Activated CD4-positive, alpha-beta memory T cell treated with anti-CD3 and anti-CD28 coated beads for 36 hours (primary cell): ENCODE results near the gene RAD51D. TPM values are rescaled to one million over a fixed set of nuclear protein-coding genes. Genes with fewer than 3 reads are reported as not detected.

Experiments used
- CTCF ChIA-PET: fragments of 350-600 bp; sonication (Branson Sonifier 250); formaldehyde crosslinking; loops from one replicate; lab custom pipeline; 2021; ENCODE audit warnings: antibody characterized with exemption, inconsistent platforms; lab: Charles Lee
- POLR2A ChIA-PET: fragments of 350-600 bp; sonication (Branson Sonifier 250); formaldehyde crosslinking; loops from one replicate; lab custom pipeline; 2021; ENCODE audit warnings: antibody characterized with exemption; lab: Charles Lee
- DNase-seq: peaks from one replicate; pipeline ENCODE4 v3.0.0-alpha.2; 2020
- H3K27ac Mint-ChIP-seq: one replicate; pipeline ENCODE4 v1.8.0; 2021; ENCODE audit warnings: mixed read lengths
- H3K27me3 Mint-ChIP-seq: one replicate; pipeline ENCODE4 v1.8.0; 2021; ENCODE audit warnings: mixed read lengths
- H3K36me3 Mint-ChIP-seq: one replicate; pipeline ENCODE4 v1.8.0; 2021; ENCODE audit warnings: mixed read lengths
- H3K4me1 Mint-ChIP-seq: one replicate; pipeline ENCODE4 v1.8.0; 2021; ENCODE audit warnings: low read depth, mixed read lengths
- H3K4me3 Mint-ChIP-seq: one replicate; pipeline ENCODE4 v1.8.0; 2021; ENCODE audit warnings: mild to moderate bottlenecking, mixed read lengths
- H3K9me3 Mint-ChIP-seq: one replicate; pipeline ENCODE4 v1.8.0; 2021; ENCODE audit warnings: mixed read lengths
- intact Hi-C: fragments of 100-400 bp; cut with micrococcal nuclease; formaldehyde crosslinking; loops from one replicate; pipeline ENCODE4 v1.15.1; 2023
- total RNA-seq, 2 experiments: library from RNA; stranded (reverse); gene quantifications; one replicate each; pipeline ENCODE4 v1.2.3, GENCODE V29; 2021

The RAD51D gene
- total RNA-seq, result 10 to 100 TPM; 29.7 to 36.7 TPM

DNA sequence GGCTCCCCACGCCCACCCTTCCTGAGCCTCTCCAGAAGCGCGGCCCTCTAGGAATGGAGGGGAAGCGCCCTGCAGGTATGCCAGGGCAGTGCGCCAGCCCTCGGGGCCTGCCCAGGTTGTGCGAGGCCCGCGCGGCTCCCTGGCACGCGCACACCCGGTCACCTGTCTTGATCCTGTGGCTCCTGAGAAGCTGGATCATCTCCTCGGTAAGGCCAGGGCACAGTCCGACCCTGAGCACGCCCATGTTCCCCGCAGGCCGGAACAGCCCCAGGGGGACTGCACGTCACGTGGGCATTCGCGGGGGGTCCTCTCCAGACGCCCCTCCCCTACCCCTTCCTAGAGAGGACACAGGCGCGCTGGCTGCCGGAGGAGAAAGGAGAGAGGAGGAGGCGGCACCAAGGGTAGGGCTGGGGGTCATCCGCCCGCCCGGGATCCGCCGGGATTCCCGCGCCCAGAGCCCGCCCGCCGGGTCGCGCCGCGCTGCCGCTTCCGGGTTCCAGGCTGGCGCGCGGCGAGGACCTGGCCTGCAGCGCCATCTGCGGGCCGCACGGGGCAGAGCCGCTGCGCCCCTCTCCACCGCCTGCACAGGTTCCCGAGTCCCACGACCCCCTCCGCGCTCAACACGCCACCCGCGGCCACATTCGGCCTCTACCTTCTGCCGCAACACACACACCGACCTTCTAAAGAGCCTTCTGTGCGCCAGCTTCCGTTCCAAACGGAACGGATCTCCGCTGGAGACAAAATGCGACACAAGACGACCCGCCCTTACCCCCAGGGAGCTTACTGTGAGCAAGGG is at the start of gene RAD51D:
Gene RAD51D (minus strand): TSS at position 491 of the 796 bp plus-strand sequence. CDS start 247 bp downstream, at position 244.
- peaks cover 40% of the 10 kb centered on the region for H3K4me1 Mint-ChIP-seq
- H3K27ac Mint-ChIP-seq, result peak within 1 kb of the TSS; percentile 84
- peak; percentile 85 for DNase-seq
- H3K9me3 Mint-ChIP-seq, result no peaks in the 10 kb centered on the region
- no peaks in the 10 kb centered on the region for H3K27me3 Mint-ChIP-seq
- intact Hi-C loops, result loop anchor here (1.0 to 2.0 kb wide), 3 partner anchors 30 to 699 kb away; partner anchors contain the start of gene LIG3
- ChIA-PET POLR2A (interaction anchor here (0.7 to 1.7 kb wide), 9 partner anchors 21 to 139 kb away, joined by 3 to 6 read pairs (median 3); partner anchors contain the start of gene LIG3), CTCF (interaction anchor here (0.5 to 7.4 kb wide), 47 partner anchors 8 to 924 kb away, joined by 3 to 159 read pairs (median 4); partner anchors contain the start of genes CCT6B, LIG3, RFFL and ZNF830)
- H3K36me3 Mint-ChIP-seq, result peaks cover 14% of the 10 kb centered on the region
- peak within 1 kb of the TSS; percentile 86 for H3K4me3 Mint-ChIP-seq

DNA sequence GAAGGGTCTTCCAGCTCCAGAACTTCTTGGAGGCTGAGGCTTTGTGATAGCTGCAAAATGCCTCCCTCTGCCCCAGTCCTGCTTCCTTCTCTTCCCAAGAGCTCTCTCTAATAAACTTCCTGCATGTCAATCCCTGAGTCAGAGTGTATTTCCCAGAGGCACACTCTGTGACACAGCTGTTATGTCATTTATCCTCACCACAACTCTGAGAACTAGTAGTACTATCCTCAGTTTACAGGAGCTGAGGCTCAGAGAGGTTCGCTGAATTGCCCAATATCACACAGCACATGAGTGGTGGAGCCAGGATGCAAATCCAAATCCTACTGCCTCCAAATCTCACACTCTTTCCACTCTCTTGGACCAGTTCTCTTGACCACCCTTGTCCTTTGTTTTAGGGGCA is 48.0 kb upstream of the RAD51D start:
- Mint-ChIP-seq H3K4me1 (peaks cover 33% of the 10 kb centered on the region), H3K9me3 (no peaks in the 10 kb centered on the region), H3K4me3 (no peak overlapping the region), H3K27ac (no peak overlapping the region), H3K27me3 (no peaks in the 10 kb centered on the region), H3K36me3 (no peaks in the 10 kb centered on the region)
- POLR2A ChIA-PET, result no interaction called here
- DNase-seq, result no peak
- CTCF ChIA-PET, result interaction anchor here (2.1 kb wide), 1 partner anchor 24 kb away, joined by 6 read pairs; no protein-coding TSS in a partner anchor
- intact Hi-C loops, result no loop called here

GRCh38 chr17:35167046-35167445 is 47.4 kb upstream of the RAD51D start:
- H3K9me3 Mint-ChIP-seq, result no peaks in the 10 kb centered on the region
- H3K27ac Mint-ChIP-seq, result no peak overlapping the region
- no peak overlapping the region for H3K4me3 Mint-ChIP-seq
- no peak for DNase-seq
- H3K36me3 Mint-ChIP-seq, result no peaks in the 10 kb centered on the region
- ChIA-PET CTCF (interaction anchor here (0.8 kb wide), 1 partner anchor 446 kb away, joined by 3 read pairs; no protein-coding TSS in a partner anchor), POLR2A (no interaction called here)
- intact Hi-C loops, result no loop called here
- no peaks in the 10 kb centered on the region for H3K27me3 Mint-ChIP-seq
- peaks cover 34% of the 10 kb centered on the region for H3K4me1 Mint-ChIP-seq

DNA sequence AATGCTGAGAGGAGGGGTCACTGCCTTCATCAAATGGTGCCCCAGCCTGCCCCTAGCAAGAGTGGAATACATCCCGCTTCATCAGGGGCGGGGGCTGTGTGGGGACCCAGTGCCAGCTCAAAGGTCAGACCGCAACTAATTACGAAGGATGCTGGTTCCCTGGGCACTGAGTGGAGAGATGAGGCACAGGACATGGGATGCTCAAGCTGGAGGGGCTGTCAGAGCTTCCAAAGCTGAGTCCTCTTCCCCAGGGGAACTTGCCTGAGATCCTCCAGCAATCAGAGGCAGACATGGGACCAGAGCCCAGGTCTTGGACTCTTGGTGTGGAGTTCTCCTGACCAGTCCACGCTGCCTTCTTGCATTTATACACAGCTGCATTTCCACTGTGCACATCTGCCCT is 46.9 kb upstream of the RAD51D start:
- DNase-seq, result no peak
- Mint-ChIP-seq H3K36me3 (no peaks in the 10 kb centered on the region), H3K27ac (no peak overlapping the region), H3K27me3 (no peaks in the 10 kb centered on the region), H3K4me1 (peaks cover 35% of the 10 kb centered on the region), H3K9me3 (no peaks in the 10 kb centered on the region), H3K4me3 (no peak overlapping the region)
- ChIA-PET CTCF (interaction anchor here (0.8 kb wide), 1 partner anchor 447 kb away, joined by 3 read pairs; no protein-coding TSS in a partner anchor), POLR2A (no interaction called here)
- intact Hi-C loops, result no loop called here

DNA sequence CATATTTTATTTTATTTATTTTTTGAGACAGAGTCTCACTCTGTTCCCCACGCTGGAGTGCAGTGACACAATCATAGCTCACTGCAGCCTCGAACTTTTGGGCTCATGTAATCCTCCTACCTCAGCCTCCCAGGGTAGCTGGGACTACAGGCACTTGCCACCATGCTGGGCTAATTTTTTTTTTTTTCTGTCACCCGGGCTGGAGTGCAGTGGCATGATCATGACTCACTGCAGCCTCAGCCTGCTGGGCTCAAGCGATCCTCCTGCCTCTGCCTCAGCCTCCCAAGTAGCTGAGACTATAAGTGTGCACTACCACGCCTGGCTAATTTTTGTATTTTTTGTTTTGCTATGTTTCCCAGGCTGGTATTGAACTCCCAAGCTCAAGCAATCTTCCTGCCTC is 45.1 kb upstream of the RAD51D start:
- H3K36me3 Mint-ChIP-seq, result no peaks in the 10 kb centered on the region
- ChIA-PET POLR2A (no interaction called here), CTCF (interaction anchor here (1.2 to 1.5 kb wide), 3 partner anchors 11 to 744 kb away, joined by 3 read pairs; no protein-coding TSS in a partner anchor)
- H3K9me3 Mint-ChIP-seq, result no peaks in the 10 kb centered on the region
- H3K4me1 Mint-ChIP-seq, result peaks cover 53% of the 10 kb centered on the region
- DNase-seq, result no peak
- H3K27ac Mint-ChIP-seq, result no peak overlapping the region
- H3K27me3 Mint-ChIP-seq, result no peaks in the 10 kb centered on the region
- H3K4me3 Mint-ChIP-seq, result no peak overlapping the region
- intact Hi-C loops, result loop anchor here (5.0 kb wide), 1 partner anchor 373 kb away; the partner anchor contains the start of gene SLFN12L

- no peaks in the 10 kb centered on the region for H3K36me3 Mint-ChIP-seq
- ChIA-PET POLR2A (no interaction called here), CTCF (interaction anchor here (1.2 kb wide), 1 partner anchor 75 kb away, joined by 3 read pairs; no protein-coding TSS in a partner anchor)
- peaks cover 59% of the 10 kb centered on the region for H3K4me1 Mint-ChIP-seq
- intact Hi-C loops, result loop anchor here (5.0 kb wide), 1 partner anchor 373 kb away; the partner anchor contains the start of gene SLFN12L
- no peak overlapping the region for H3K4me3 Mint-ChIP-seq
- no peak overlapping the region for H3K27ac Mint-ChIP-seq
- H3K27me3 Mint-ChIP-seq, result no peaks in the 10 kb centered on the region
- no peaks in the 10 kb centered on the region for H3K9me3 Mint-ChIP-seq
- DNase-seq, result no peak
Observed at GRCh38 chr17:35163886-35164285, 44.2 kb upstream of the RAD51D start.

DNA sequence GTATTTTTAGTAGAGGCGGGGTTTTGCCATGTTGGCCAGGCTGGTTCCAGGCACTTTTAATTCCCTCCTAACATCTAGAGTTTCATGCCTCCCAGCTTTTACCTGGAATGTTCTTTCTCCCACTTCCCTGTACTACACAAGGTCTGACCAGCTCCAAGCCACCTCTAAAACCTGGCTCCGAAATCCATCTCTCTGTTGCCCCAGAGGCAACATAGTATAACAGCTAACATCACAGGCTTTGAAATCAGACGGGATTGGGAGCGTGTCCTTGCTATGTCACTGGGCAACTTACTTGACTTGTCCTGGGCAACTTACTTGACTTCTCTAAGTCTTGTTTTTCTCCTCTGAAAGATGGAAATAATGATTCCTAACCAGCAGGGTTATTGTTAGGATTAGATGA is 43.1 kb upstream of the RAD51D start:
- no peak overlapping the region for H3K4me3 Mint-ChIP-seq
- peaks cover 55% of the 10 kb centered on the region for H3K4me1 Mint-ChIP-seq
- H3K27me3 Mint-ChIP-seq, result no peaks in the 10 kb centered on the region
- CTCF ChIA-PET, result no interaction called here
- H3K9me3 Mint-ChIP-seq, result no peaks in the 10 kb centered on the region
- DNase-seq, result no peak
- POLR2A ChIA-PET, result no interaction called here
- H3K27ac Mint-ChIP-seq, result no peak overlapping the region
- H3K36me3 Mint-ChIP-seq, result no peaks in the 10 kb centered on the region
- intact Hi-C loops, result loop anchor here (5.0 kb wide), 1 partner anchor 375 kb away; the partner anchor contains the start of gene SLFN12L

- Mint-ChIP-seq H3K36me3 (no peaks in the 10 kb centered on the region), H3K27ac (peak overlapping the region; percentile 46), H3K4me3 (peak overlapping the region; percentile 28), H3K27me3 (no peaks in the 10 kb centered on the region), H3K4me1 (peaks cover 52% of the 10 kb centered on the region), H3K9me3 (no peaks in the 10 kb centered on the region)
- POLR2A ChIA-PET, result interaction anchor here (0.9 kb wide), 1 partner anchor 212 kb away, joined by 3 read pairs; the partner anchor contains the start of gene SLFN11
- intact Hi-C loops, result loop anchor here (2.0 to 5.0 kb wide), 2 partner anchors 81 to 376 kb away; partner anchors contain the start of genes SLFN12L and SLFN5
- peak; percentile 26 for DNase-seq
- CTCF ChIA-PET, result interaction anchor here (0.9 to 1.1 kb wide), 2 partner anchors 8 to 10 kb away, joined by 3 read pairs; no protein-coding TSS in a partner anchor
Observed at GRCh38 chr17:35161281-35161761, 41.7 kb upstream of the RAD51D start.

GRCh38 chr17:35160354-35161201 is 40.9 kb upstream of the RAD51D start:
- intact Hi-C loops, result loop anchor here (1.0 to 5.0 kb wide), 3 partner anchors 54 to 377 kb away; partner anchors contain the start of genes SLFN12L and SLFN5
- peaks cover 50% of the 10 kb centered on the region for H3K4me1 Mint-ChIP-seq
- H3K27ac Mint-ChIP-seq, result peak overlapping the region; percentile 46
- peak overlapping the region; percentile 28 for H3K4me3 Mint-ChIP-seq
- ChIA-PET POLR2A (interaction anchor here (0.6 to 0.8 kb wide), 3 partner anchors 78 to 376 kb away, joined by 3 read pairs; no protein-coding TSS in a partner anchor), CTCF (interaction anchor here (0.9 to 1.1 kb wide), 2 partner anchors 9 to 10 kb away, joined by 3 read pairs; no protein-coding TSS in a partner anchor)
- no peaks in the 10 kb centered on the region for H3K9me3 Mint-ChIP-seq
- H3K27me3 Mint-ChIP-seq, result no peaks in the 10 kb centered on the region
- peak; percentile 59 for DNase-seq
- no peaks in the 10 kb centered on the region for H3K36me3 Mint-ChIP-seq

DNA sequence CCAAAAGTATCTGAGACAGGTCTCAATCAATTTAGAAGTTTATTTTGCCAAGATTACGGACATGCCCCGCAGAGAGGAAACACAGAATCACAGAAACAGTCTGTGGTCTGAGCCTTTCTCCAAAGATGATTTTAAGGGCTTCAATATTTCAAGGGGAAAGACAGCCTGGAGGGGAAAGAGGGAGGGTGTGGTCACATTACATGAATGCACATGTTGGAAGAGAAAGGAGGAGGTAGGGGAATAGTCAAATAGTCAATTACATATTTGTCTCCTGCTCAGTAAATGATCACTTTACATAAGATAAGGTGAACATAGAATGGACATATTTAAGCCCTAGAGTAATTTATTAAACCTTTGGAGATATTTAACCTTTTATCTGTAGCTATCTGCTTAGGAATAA is 40.3 kb upstream of the RAD51D start:
- ChIA-PET POLR2A (interaction anchor here (0.6 to 0.8 kb wide), 2 partner anchors 159 to 377 kb away, joined by 3 read pairs; no protein-coding TSS in a partner anchor), CTCF (no interaction called here)
- Mint-ChIP-seq H3K4me3 (no peak overlapping the region), H3K36me3 (no peaks in the 10 kb centered on the region), H3K9me3 (no peaks in the 10 kb centered on the region), H3K4me1 (peaks cover 43% of the 10 kb centered on the region), H3K27ac (no peak overlapping the region), H3K27me3 (no peaks in the 10 kb centered on the region)
- DNase-seq, result no peak
- intact Hi-C loops, result loop anchor here (1.0 to 5.0 kb wide), 3 partner anchors 54 to 377 kb away; partner anchors contain the start of genes SLFN12L and SLFN5

- H3K27me3 Mint-ChIP-seq, result no peaks in the 10 kb centered on the region
- no peak overlapping the region for H3K4me3 Mint-ChIP-seq
- H3K4me1 Mint-ChIP-seq, result peaks cover 11% of the 10 kb centered on the region
- ChIA-PET CTCF (no interaction called here), POLR2A (no interaction called here)
- H3K27ac Mint-ChIP-seq, result no peak overlapping the region
- H3K9me3 Mint-ChIP-seq, result no peaks in the 10 kb centered on the region
- intact Hi-C loops, result no loop called here
- H3K36me3 Mint-ChIP-seq, result no peaks in the 10 kb centered on the region
- no peak for DNase-seq
Observed at GRCh38 chr17:35155246-35155645, 35.6 kb upstream of the RAD51D start.
